Keratinocyte (primary cell): Measurements from ENCODE around the gene TTBK1. TPM values are rescaled to one million over a fixed set of nuclear protein-coding genes. Genes with fewer than 3 reads are reported as not detected.

Source experiments
- DNase-seq: peaks from one replicate; pipeline ENCODE4 v3.0.0-alpha.2; 2011; ENCODE audit warnings: low read depth, missing footprints, low spot score
- FAIRE-seq: peaks from 2 replicates; lab custom pipeline; 2011; peaks lifted over from hg19 to GRCh38; lab: Jason Lieb, UNC
- H2AFZ ChIP-seq: 2 replicates; pipeline ENCODE4 v1.6.0; 2012; ENCODE audit warnings: low read length, control low read depth, inconsistent platforms; ENCODE audit not compliant: control insufficient read depth
- H3K27ac ChIP-seq: 2 replicates; pipeline ENCODE4 v1.5.1; 2011; ENCODE audit warnings: low read length; ENCODE audit not compliant: control insufficient read depth, insufficient read depth
- H3K27me3 ChIP-seq: 3 replicates; pipeline ENCODE4 v1.6.0; 2011; ENCODE audit warnings: low read length; ENCODE audit not compliant: control insufficient read depth, insufficient read depth; ENCODE audit errors: extremely low read depth
- H3K36me3 ChIP-seq, 2 experiments: 2 replicates in 1 of 2; 3 replicates in 1 of 2; pipeline ENCODE4 v1.5.1; 2011; ENCODE audit warnings: low read length in 2 of 2, mild to moderate bottlenecking in 1 of 2; ENCODE audit not compliant: control insufficient read depth in 2 of 2, insufficient read depth in 2 of 2; ENCODE audit errors: extremely low read depth in 1 of 2
- H3K4me1 ChIP-seq: 3 replicates; pipeline ENCODE4 v1.5.1; 2011; ENCODE audit warnings: low read length; ENCODE audit not compliant: control insufficient read depth, insufficient read depth; ENCODE audit errors: extremely low read depth
- H3K4me2 ChIP-seq: 3 replicates; pipeline ENCODE4 v1.6.0; 2011; ENCODE audit warnings: low read depth, low read length; ENCODE audit not compliant: control insufficient read depth, insufficient read depth; ENCODE audit errors: extremely low read depth
- H3K4me3 ChIP-seq, 3 experiments: fragments of 200-600 bp in 1 of 3; sonication (generic) in 1 of 3; 2 replicates in 2 of 3; 3 replicates in 1 of 3; pipeline ENCODE4 v1.5.1; 2011 to 2016; ENCODE audit warnings: low read length in 3 of 3, mild to moderate bottlenecking in 3 of 3, control low read depth in 2 of 3, inconsistent platforms in 1 of 3, low read depth in 1 of 3, mixed read lengths in 1 of 3, mixed run types in 1 of 3, moderate library complexity in 1 of 3; ENCODE audit not compliant: control insufficient read depth in 2 of 3, insufficient read depth in 2 of 3; ENCODE audit errors: extremely low read depth in 1 of 3
- H3K79me2 ChIP-seq: 2 replicates; pipeline ENCODE4 v1.6.0; 2012; ENCODE audit warnings: low read length; ENCODE audit not compliant: control insufficient read depth, insufficient read depth
- H3K9ac ChIP-seq: 3 replicates; pipeline ENCODE4 v1.6.0; 2011; ENCODE audit warnings: low read length; ENCODE audit not compliant: control insufficient read depth, insufficient read depth; ENCODE audit errors: extremely low read depth
- H3K9me1 ChIP-seq: 3 replicates; pipeline ENCODE4 v1.6.0; 2011; ENCODE audit warnings: low read length; ENCODE audit not compliant: control insufficient read depth, insufficient read depth; ENCODE audit errors: extremely low read depth
- H3K9me3 ChIP-seq: 2 replicates; pipeline ENCODE4 v1.5.1; 2012; ENCODE audit warnings: low read depth, low read length; ENCODE audit not compliant: control insufficient read depth
- H4K20me1 ChIP-seq: 3 replicates; pipeline ENCODE4 v1.6.0; 2011; ENCODE audit warnings: low read length; ENCODE audit not compliant: control insufficient read depth, insufficient read depth; ENCODE audit errors: extremely low read depth
- CTCF ChIP-seq, 3 experiments: IDR thresholded peaks in 1 of 3; conservative IDR thresholded peaks in 1 of 3; optimal IDR thresholded peaks in 1 of 3; 2 replicates in 2 of 3; 3 replicates in 1 of 3; pipeline versions ENCODE3 to v1.5.1; 2011; ENCODE audit warnings: low read length in 3 of 3, mild to moderate bottlenecking in 3 of 3, moderate library complexity in 2 of 3, control low read depth in 1 of 3, inconsistent platforms in 1 of 3; ENCODE audit not compliant: insufficient read depth in 2 of 3; ENCODE audit errors: extremely low read depth in 1 of 3
- EZH2 ChIP-seq: IDR thresholded peaks from one replicate; pipeline ENCODE4 v1.6.1; 2012; ENCODE audit warnings: inconsistent platforms, mild to moderate bottlenecking, low read length, moderate library complexity
- dilution Hi-C: fragments of 300-500 bp; cut with MboI; formaldehyde crosslinking; loops from one replicate; pipeline ENCODE4 v1.7.0; 2020; ENCODE audit warnings: low sequenced_read_pairs; ENCODE audit not compliant: extremely low pct_ligation_motif_present
- polyA plus RNA-seq, 5 experiments: library from polyadenylated mRNA; depleted of rRNA in 3 of 5; stranded (reverse) in 3 of 5; stranded (forward) in 1 of 5; unstranded in 1 of 5; fragments of >200 nt; gene quantifications; 1 replicate in 1 of 5; 2 replicates in 3 of 5; 3 replicates in 1 of 5; pipeline versions ENCODE4 v1.2.1 to v1.2.3, GENCODE V29; 2011 to 2012; ENCODE audit warnings: missing spikeins in 2 of 5, low read depth in 1 of 5, low replicate concordance in 1 of 5

Gene TTBK1
- polyA plus RNA-seq, 1 donor (not counting 4 experiments of a cell fraction or from before 2014, with no cell fraction given), result not detected

DNA sequence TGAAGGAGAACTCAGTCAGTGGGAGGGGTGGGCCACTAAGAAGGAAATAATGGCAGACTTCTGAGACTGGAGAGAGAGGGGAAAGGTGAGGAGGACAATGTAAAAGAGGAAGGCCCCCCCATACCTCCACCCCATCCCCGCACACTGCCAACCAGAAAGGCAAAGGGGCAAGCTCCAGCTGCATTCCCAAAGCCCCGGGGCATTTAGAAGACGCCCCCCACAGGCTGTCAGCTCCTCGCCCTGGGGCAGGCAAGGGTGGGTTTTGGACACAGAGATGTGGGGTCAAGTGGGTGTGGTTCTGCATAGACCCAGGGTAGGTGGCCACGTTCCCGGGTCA lies 34.0 kb downstream of the TTBK1 start:
- no peak for FAIRE-seq
- H3K4me2 ChIP-seq, result no peak overlapping the region

GRCh38 chr6:43277643-43278523 lies 34.6 kb downstream of the TTBK1 start:
- Histone ChIP-seq H4K20me1 (no peaks in the 10 kb centered on the region), H2AFZ (no peak overlapping the region), H3K9me3 (no peaks in the 10 kb centered on the region), H3K9ac (no peak overlapping the region), H3K4me2 (no peak overlapping the region), H3K27me3 (peaks cover 44% of the 10 kb centered on the region), H3K79me2 (no peaks in the 10 kb centered on the region), H3K9me1 (no peaks in the 10 kb centered on the region), H3K4me3 (no peak overlapping the region), H3K27ac (no peak overlapping the region), H3K36me3 (no peaks in the 10 kb centered on the region), H3K4me1 (no peaks in the 10 kb centered on the region)
- DNase-seq (no peak), FAIRE-seq (no peak)
- dilution Hi-C loops, result no loop called here
- TF ChIP-seq EZH2, result no peak
- TF ChIP-seq CTCF (optimal IDR thresholded peaks at IDR 0.05 in 1 of 3, IDR thresholded peaks at IDR 0.05 in 1 of 3, conservative IDR thresholded peaks at IDR 0.05 in 1 of 3; ENCODE audit: extremely low read depth in 1 of 3, insufficient read depth in 2 of 3, low read length in 3 of 3), result no peak

More for the DNA sequence above, 34.0 kb downstream of the TTBK1 start:
- Histone ChIP-seq H3K9me1 (no peaks in the 10 kb centered on the region), H4K20me1 (no peaks in the 10 kb centered on the region), H3K27me3 (peaks cover 42% of the 10 kb centered on the region), H2AFZ (no peak overlapping the region), H3K79me2 (no peaks in the 10 kb centered on the region), H3K9me3 (no peaks in the 10 kb centered on the region), H3K9ac (no peak overlapping the region), H3K4me3 (no peak overlapping the region), H3K27ac (no peak overlapping the region), H3K4me1 (no peaks in the 10 kb centered on the region), H3K36me3 (no peaks in the 10 kb centered on the region)
- dilution Hi-C loops, result no loop called here
- DNase-seq, result no peak
- TF ChIP-seq CTCF (optimal IDR thresholded peaks at IDR 0.05 in 1 of 3, IDR thresholded peaks at IDR 0.05 in 1 of 3, conservative IDR thresholded peaks at IDR 0.05 in 1 of 3; ENCODE audit: extremely low read depth in 1 of 3, insufficient read depth in 2 of 3, low read length in 3 of 3) (no peak), EZH2 (no peak)
